Esophagus muscularis mucosa (tissue), 3 donors: ENCODE data around the gene VAMP7.

Experiments
- POLR2A ChIP-seq: fragments of 450-650 bp; IDR thresholded peaks from one replicate; pipeline ENCODE4 v1.6.1; 2017; ENCODE audit warnings: antibody characterized with exemption, moderate library complexity, mild to moderate bottlenecking, low read depth
- TF ChIP-seq, protein P1 (sequence below), 3 experiments: fragments of 200-600 bp in 2 of 3; fragments of 450-650 bp in 1 of 3; sonication (generic) in 2 of 3; IDR thresholded peaks; one replicate each; pipeline ENCODE4 v1.5.1; 2017 to 2019; ENCODE audit warnings: antibody characterized with exemption in 3 of 3, mild to moderate bottlenecking in 2 of 3, moderate library complexity in 1 of 3

DNA sequence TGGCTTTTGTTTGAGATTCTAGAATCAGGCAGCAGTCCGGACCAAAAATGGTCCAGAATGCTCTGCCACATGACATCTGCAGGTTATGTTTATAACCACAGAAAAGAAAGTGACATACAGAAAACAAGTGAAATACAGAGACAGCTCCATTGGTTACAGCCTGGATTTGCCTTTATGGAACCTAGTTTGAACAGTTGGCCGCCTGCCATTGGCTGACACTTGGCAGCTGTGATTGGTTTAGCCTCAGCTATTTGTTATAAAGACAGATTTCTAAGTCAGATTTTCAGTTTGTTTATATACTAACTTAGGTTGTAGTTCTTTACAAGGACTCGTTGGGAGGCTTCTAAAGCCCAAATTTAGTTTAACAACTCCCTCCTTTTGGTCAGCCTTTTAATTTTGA is 75.5 kb downstream of the VAMP7 start:
- TF ChIP-seq POLR2A: no peak
- TF ChIP-seq, protein P1, sequence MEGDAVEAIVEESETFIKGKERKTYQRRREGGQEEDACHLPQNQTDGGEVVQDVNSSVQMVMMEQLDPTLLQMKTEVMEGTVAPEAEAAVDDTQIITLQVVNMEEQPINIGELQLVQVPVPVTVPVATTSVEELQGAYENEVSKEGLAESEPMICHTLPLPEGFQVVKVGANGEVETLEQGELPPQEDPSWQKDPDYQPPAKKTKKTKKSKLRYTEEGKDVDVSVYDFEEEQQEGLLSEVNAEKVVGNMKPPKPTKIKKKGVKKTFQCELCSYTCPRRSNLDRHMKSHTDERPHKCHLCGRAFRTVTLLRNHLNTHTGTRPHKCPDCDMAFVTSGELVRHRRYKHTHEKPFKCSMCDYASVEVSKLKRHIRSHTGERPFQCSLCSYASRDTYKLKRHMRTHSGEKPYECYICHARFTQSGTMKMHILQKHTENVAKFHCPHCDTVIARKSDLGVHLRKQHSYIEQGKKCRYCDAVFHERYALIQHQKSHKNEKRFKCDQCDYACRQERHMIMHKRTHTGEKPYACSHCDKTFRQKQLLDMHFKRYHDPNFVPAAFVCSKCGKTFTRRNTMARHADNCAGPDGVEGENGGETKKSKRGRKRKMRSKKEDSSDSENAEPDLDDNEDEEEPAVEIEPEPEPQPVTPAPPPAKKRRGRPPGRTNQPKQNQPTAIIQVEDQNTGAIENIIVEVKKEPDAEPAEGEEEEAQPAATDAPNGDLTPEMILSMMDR (IDR thresholded peaks at IDR 0.05): no peak
